ENCODE results near the gene RUSC1.
"Not testable (repeated sequence)": the region's sequence is repeated elsewhere in the genome, so short reads cannot be mapped to it uniquely, and the experiment has no call there.

The RUSC1 gene, protein sequence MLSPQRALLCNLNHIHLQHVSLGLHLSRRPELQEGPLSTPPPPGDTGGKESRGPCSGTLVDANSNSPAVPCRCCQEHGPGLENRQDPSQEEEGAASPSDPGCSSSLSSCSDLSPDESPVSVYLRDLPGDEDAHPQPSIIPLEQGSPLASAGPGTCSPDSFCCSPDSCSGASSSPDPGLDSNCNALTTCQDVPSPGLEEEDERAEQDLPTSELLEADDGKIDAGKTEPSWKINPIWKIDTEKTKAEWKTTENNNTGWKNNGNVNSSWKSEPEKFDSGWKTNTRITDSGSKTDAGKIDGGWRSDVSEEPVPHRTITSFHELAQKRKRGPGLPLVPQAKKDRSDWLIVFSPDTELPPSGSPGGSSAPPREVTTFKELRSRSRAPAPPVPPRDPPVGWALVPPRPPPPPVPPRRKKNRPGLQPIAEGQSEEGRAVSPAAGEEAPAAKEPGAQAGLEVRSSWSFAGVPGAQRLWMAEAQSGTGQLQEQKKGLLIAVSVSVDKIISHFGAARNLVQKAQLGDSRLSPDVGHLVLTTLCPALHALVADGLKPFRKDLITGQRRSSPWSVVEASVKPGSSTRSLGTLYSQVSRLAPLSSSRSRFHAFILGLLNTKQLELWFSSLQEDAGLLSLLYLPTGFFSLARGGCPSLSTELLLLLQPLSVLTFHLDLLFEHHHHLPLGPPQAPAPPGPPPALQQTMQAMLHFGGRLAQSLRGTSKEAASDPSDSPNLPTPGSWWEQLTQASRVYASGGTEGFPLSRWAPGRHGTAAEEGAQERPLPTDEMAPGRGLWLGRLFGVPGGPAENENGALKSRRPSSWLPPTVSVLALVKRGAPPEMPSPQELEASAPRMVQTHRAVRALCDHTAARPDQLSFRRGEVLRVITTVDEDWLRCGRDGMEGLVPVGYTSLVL

DNA sequence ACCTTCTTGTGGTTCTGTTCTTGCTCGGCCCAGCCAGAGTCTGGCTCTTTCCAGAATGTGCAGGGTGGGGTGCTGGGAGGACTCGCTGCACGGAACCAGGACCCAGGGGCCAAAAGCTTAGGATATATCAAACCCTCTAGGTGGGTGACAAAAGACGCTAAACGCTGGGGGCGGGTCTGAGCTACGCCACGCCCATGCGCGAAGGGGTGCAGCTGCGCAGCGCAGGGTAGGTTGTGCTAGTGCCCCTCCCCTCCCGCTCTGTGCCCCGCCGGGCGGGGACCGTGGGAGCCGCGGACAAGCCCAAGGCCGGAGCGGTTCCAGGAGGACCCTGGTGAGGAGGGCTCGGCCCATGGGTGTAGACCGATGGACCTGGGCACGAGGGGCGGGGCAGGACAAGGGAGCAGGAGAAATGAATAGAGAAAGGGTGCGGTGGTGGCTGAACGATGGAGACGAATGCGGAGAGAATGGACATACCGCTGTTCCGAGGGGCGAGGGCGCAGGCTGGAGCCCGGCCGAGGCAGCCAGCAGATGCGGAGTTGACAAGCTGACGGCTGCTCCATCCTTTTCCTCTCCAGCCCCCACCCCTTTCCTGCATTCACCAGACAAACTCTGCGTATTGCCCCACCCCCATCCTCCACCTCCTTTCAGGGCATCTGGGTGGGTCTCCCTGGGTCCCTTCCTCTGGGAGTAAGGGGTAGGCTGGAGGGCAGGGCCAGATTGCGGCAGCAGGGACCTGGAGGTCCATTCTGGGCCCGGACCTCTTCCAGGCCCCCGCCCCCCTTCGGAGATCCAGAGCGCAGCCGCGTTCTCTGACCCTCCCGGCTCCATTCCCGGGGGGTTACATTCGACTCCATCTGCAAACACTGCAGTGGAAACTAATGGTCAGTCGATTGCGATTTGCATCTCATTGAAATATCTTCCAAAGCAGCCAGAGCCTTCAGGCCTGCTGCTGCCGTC is at the start of gene RUSC1:
Gene RUSC1 (plus strand): TSS at position 234 of the 957 bp plus-strand sequence. CDS start 880 bp downstream, outside the sequence.
- DNase-seq = peak; percentile 70 to 75

DNA sequence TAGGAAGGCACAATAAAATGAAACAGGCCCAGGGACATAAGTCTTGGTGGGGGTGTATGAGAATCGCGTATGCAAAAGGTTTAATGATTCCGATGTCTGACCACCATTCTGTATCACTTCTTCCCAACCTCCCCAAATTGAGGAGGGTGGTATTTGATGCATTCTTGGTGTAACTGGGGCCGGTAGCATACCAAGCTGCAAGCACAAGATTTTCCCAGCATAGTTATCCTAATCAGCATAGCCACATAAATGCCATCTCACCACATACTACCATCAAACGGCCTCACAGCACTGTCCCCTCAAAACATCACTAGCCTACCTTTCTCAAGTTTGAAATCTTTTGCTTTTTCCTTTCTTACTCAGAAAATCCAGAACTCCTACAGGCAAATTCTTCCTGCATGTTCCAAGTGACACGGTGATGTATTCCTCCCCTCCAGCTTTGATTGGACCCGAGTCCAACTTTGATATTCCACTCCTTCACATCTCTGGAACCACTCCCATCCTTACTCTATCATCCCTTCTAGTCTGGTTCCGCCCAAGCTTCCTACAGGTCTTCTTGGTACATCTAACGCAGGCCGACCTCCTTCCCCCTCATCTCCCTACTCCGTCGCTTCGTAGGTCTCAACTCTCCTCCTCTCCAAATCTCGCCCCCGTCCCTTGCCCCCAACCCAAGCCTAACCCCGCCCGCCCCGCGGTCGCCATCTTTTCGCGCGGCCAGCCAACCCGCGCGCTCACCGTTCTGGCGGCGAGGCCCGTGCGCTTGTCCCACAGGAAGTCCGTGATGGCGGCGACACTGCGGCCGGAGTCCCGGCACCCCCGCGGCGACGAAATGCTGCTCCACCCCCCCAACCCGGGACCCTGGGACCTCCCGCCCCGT is 48.0 kb upstream of the RUSC1 start:
- DNase-seq = peak; percentile 86 to 87

DNA sequence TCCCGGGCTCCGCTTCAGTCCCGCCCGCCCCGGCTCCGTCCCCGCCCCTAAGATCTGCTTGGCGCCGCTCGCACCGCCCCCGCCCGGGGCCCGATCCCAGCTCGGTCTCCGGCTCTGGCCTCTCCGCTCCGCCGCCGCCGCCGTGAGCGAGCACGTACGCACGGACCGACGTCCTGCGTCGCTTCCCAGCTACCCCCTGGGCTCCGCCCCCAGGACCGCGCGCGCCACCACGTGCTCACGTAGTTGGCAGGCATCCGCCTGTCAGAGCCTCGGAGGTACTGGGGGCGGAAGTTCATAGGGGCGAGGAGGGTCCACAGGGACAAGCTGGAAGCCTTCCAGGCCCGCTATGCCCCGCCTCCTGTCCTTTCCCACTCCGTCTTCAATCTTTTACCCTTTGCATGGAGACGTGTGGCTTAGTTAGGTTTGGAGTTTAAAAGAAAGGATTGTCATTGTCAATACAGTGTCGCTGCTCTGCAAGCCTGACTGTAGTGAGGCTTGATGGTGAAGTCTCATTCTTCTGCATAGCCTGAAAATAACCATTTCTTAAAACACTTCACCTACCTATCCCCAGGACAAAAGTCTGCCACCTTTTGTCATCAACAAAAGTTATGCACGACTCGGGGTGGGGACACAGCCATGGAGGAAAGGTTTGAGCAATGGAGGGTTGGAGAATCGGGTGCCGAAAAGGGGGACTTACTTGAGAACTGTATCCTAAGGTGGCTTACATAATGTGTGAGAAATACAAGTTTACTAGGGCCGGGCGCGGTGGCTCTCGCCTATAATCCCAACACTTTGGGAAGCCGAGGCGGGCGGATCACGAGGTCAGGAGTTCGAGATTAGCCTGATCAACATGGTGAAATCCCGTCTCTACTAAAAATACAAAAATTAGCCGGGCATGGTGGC is 47.1 kb upstream of the RUSC1 start, which contains the start of gene CLK2:
Gene CLK2 (minus strand): TSS at position 162 of the 903 bp plus-strand sequence. CDS start 2,527 bp downstream, outside the sequence.
- peak; percentile 99 for DNase-seq

DNA sequence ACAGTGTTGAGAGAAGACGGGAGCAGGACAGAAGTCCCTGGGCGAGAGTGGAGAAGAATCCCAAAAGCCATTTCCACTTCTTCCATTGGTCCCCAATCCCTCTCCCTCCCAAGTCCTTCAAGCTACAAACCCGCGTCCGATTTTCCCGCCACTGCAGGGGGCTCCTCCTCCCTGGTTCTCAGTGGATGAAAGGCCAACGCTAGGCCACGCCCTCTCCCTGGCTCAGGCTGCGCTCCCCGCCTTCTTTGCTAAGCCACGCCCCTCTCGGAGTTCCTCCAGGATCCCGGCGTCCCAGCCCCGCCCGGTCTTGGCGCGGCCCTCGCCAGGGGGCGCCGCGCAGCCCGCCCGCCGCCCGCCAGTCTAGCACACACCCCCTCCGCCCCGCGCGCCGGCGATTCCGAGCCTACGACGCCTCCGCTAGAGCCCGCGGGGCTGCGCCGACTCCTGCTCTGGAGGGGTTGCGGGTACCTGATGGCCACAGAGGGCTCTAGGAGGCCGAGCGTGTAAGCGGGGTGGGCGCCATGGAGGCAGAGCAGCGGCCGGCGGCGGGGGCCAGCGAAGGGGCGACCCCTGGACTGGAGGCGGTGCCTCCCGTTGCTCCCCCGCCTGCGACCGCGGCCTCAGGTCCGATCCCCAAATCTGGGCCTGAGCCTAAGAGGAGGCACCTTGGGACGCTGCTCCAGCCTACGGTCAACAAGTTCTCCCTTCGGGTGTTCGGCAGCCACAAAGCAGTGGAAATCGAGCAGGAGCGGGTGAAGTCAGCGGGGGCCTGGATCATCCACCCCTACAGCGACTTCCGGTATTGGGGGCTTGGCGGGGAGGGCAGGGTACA is 43.4 kb upstream of the RUSC1 start, which contains the start of gene HCN3:
Gene HCN3 (plus strand): TSS at position 394 of the 832 bp plus-strand sequence. CDS start 128 bp downstream, at position 522.
- DNase-seq = peak; percentile 99 to 100

DNA sequence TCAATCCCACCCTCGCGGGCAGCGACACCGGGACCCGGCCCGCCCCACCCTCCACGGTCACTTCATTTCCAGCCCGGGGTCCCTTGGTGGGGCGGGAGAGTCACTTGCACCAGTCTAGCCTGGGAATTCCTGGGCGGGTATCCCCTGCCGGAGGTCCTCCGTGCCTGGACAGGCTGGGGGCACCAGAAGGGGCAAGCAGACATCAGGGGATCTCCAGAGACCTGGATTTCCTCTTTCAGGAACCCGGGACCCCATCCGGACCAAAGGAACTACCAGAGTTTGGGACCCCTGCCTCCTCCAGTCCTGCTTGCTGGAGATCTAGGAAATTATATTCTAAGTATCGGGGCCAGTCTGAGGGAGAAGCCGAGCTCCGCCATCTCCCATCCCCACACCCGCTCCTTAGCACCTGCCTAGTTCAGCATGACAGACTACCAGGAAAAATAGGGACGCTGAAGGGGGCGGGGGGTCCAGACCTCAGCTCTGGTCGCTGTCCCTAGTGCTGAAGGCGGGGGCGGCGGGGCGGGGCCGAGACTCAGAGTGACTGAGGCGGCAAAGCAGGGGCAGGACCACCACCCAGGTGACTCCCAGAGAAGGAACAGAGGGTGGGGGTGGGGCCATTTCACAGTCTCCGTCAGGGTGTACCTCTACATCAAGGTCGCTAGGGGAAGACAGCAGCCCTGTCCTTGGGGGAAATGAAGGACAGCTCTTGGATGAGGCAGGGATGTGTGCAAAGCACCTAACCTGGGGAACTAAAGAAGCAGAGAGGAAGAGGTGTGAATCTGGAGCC is 42.6 kb upstream of the RUSC1 start:
- peak; percentile 78 for DNase-seq

DNA sequence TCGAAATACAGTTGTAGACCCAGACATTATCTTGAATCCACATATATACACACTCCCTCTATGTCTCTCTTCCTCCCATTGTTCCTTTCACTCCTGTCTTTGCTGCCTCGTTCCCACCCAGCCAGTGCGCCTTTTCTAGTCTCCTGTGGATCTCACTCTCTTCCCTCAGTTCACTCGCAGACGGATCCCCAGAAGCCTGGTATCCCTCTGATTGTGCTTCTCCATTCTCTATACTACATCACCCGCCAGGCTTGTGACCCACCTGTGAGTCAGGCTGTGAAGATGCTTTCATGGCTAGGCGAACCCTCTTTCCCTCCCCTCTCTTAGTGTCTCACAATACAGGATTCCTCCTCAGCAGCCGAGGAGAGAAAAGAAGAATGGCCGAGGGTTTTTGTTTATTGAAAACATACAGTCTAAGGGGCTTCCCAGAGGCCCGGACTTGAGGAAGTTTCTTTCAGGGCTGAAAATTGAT is 42.0 kb upstream of the RUSC1 start:
- DNase-seq = no peak

DNA sequence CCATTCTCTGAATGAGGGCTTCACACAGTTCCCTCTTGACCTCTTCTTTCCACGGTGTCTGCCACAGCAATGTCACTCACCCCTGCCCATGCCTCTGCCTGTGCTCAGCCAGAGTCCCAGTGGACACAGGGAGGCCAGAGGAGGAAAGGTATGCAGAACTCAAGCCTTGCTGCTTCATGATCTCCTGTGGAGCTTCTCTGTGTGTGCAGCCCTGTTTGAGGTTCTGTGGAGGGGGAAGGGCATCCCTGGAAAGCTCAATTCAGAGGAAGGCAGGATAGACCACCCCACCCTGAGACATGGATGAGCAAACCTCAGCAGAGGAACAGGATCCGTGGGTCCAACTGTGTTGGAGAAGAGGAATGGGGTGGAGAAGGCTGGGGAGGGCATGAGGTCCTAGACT is 41.4 kb upstream of the RUSC1 start:
- DNase-seq = no peak

DNA sequence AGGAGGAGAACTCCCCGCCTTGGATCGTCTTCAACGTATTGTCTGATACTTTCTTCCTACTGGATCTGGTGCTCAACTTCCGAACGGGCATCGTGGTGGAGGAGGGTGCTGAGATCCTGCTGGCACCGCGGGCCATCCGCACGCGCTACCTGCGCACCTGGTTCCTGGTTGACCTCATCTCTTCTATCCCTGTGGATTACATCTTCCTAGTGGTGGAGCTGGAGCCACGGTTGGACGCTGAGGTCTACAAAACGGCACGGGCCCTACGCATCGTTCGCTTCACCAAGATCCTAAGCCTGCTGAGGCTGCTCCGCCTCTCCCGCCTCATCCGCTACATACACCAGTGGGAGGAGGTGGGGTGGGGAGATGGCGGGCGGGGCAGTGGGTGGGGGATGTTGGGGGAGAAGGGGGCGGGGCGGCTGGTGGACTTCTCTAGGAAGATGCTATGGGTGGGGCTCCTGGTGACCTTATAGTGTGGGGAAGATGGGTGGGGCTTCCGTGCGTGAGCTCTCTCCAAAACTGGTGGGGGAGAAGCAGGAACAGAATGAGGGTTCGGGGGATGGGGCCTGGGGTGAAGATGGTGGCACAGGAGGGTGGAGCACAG is 38.1 kb upstream of the RUSC1 start:
- no peak for DNase-seq

DNA sequence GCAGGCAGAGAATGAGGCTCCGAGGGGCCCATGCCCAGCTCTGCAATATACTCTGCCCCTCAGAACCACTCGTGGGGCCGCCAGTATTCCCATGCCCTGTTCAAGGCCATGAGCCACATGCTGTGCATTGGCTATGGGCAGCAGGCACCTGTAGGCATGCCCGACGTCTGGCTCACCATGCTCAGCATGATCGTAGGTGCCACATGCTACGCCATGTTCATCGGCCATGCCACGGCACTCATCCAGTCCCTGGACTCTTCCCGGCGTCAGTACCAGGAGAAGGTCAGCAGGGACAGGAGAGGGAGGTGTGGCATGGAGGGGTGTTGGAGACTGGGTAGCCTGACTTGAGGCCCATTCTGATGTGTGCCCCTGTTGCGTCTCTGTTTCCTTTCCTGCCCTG is 36.2 kb upstream of the RUSC1 start:
- no peak for DNase-seq

DNA sequence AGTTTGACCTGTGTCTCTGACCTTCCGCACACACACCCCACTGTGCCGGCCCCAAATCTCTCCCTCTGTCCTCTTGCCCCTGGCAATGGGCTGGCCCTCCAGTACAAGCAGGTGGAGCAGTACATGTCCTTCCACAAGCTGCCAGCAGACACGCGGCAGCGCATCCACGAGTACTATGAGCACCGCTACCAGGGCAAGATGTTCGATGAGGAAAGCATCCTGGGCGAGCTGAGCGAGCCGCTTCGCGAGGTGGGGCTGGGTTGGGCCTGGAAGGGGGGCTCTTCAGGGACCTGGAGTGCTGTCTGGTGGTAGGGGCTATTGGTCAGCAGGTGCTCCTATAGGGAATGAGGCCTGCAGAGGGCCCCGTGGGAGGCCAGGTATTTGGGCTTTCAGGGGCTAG is 35.6 kb upstream of the RUSC1 start:
- DNase-seq = no peak

DNA sequence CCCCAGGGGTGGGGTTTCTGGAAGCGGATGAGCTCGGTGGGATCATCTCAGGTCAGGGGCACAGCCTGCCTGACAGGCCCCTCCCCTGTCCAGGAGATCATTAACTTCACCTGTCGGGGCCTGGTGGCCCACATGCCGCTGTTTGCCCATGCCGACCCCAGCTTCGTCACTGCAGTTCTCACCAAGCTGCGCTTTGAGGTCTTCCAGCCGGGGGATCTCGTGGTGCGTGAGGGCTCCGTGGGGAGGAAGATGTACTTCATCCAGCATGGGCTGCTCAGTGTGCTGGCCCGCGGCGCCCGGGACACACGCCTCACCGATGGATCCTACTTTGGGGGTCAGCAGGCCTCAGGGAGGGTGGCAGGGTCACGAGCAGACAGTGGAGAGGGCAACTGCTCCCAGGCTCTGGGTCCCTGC is 35.1 kb upstream of the RUSC1 start:
- no peak for DNase-seq

DNA sequence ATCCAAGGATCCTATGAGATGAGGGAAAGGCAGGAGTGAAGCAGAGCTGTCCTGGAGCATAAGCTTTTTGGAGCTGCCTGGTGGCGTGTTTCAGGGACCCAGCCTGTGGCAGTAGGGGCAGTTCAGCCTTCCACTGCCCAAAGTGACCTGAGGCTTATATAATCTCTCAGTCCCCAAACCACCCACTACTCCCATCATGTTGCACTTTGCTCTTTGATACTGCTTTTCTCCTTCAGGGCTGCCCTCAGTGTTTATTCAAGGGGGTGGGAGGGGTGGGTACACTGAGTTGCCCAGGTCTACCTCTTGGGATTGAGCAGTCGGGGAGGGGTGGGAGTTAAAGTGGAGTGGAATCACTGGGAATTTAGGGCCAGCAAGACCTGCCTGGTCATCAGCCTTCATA is 34.1 kb upstream of the RUSC1 start:
- no peak for DNase-seq

DNA sequence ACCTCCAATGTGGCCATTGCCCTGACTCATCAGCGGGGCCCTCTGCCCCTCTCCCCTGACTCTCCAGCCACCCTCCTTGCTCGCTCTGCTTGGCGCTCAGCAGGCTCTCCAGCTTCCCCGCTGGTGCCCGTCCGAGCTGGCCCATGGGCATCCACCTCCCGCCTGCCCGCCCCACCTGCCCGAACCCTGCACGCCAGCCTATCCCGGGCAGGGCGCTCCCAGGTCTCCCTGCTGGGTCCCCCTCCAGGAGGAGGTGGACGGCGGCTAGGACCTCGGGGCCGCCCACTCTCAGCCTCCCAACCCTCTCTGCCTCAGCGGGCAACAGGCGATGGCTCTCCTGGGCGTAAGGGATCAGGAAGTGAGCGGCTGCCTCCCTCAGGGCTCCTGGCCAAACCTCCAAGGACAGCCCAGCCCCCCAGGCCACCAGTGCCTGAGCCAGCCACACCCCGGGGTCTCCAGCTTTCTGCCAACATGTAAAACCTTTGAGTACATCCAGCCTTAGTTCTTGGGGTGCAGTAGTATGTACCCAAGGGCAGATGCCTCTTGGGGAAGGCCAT is 32.6 kb upstream of the RUSC1 start:
- no peak for DNase-seq

DNA sequence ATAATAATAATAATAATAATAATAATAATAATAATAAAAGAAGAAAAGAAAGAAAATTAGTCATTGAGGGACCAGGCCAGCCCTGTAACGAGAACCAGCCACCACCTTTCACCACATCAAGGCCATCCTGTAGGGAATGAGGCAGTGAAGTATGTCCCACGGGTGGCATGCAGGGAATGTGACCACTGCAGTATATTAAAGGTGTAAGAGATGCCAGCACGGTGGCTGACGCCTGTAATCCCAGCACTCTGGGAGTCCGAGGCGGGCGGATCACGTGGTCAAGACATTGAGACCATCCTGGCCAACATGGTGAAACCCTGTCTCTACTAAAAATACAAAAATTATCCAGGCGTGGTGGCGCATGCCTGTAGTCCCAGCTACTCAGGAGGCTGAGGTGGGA is 29.7 kb upstream of the RUSC1 start:
- not testable (repeated sequence) for DNase-seq

DNA sequence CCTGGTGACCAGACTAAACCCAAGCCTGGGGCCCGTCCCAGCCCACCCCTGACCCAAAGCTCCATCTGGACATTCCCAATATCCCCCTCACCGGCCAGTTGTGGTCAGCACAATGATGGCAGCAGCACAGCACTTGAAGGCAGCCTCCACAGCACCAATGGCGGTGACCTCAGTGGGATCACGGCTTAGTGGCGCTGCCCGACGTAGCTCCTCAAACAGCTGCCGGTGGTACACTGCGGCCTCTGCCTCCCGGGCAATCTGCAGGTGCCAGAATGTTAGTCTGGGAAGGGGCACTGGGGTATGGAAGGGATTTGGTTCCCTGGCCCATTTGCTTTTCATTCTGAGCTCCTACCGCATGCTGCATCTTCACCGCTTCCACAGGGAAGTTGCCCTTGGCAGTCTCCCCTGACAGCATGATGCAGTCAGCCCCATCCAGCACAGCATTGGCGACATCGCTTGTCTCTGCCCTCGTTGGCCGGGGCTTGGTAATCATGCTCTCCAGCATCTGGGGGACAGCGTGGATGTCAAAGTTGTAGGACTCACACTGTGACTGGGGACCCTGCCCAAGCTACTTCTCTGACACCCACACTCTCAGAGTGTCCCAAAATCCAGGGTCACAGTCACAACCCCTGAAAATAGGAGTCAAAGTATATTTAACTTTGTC is 27.5 kb upstream of the RUSC1 start:
- DNase-seq = no peak

DNA sequence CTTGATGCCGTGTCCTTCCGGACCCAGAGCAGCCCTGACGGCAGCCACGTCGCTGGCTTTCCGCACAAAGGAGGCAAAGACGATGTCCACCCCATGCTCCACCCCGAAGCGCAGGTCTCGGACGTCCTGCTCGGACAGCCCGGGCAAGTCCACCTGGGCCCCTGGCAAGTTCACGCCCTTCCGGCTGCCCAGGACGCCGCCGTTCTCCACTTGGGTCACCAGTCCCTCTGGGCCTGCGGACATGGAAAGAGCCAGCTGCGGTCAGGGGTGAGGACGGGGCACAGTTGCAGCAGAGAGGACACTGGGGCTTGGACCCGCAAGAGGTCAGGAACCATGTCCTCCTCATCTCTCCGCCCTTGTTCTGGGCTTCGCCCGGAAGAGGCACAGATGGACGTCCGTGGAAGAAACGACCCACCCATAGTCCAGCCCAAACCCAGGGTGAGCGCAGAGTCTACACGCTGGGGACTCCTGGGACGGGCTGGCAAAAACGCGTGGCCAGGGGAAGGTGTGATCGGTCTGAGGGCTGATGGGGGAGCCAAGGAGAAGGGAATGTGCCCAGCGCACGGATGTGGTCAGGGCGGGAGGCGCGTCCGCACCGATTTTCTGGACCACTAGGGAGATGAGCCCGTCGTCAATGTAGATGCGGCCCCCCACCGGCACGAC is 26.0 kb upstream of the RUSC1 start:
- DNase-seq = no peak
